DOHH2 (cell line): Measurements from ENCODE around the gene SERPINC1.

ENCODE experiments used
- H3F3A ChIP-seq: fragments of 200-600 bp; sonication (generic), shearing (Covaris generic); 2 replicates; pipeline ENCODE4 v1.6.0; 2016; ENCODE audit warnings: antibody characterized with exemption, mild to moderate bottlenecking; ENCODE audit not compliant: control insufficient read depth, insufficient read depth
- H3K27ac ChIP-seq: fragments of 200-600 bp; sonication (generic); 2 replicates; pipeline ENCODE4 v1.5.1; 2014; ENCODE audit warnings: low read depth, mild to moderate bottlenecking, low read length, moderate library complexity
- H3K27me3 ChIP-seq: fragments of 200-600 bp; sonication (generic); 2 replicates; pipeline ENCODE4 v1.6.1; 2014; ENCODE audit warnings: mild to moderate bottlenecking, low read length, mixed read lengths; ENCODE audit not compliant: control insufficient read depth
- H3K36me3 ChIP-seq: fragments of 200-600 bp; sonication (generic); 2 replicates; pipeline ENCODE4 v1.6.1; 2014; ENCODE audit warnings: mild to moderate bottlenecking, low read length, moderate library complexity, mixed read lengths; ENCODE audit not compliant: control insufficient read depth
- H3K4me1 ChIP-seq: fragments of 200-600 bp; sonication (generic); 2 replicates; pipeline ENCODE4 v1.6.1; 2014; ENCODE audit warnings: mild to moderate bottlenecking, low read length, mixed read lengths; ENCODE audit not compliant: control insufficient read depth
- H3K4me2 ChIP-seq: fragments of 200-600 bp; sonication (generic); 2 replicates; pipeline ENCODE4 v1.6.0; 2014; ENCODE audit warnings: mild to moderate bottlenecking, low read length, moderate library complexity
- H3K4me3 ChIP-seq: fragments of 200-600 bp; sonication (generic); 2 replicates; pipeline ENCODE4 v1.5.1; 2014; ENCODE audit warnings: mild to moderate bottlenecking, low read length, mixed read lengths
- H3K79me2 ChIP-seq: fragments of 200-600 bp; sonication (generic); 2 replicates; pipeline ENCODE4 v1.6.1; 2014; ENCODE audit warnings: mild to moderate bottlenecking, low read length, mixed read lengths; ENCODE audit not compliant: control insufficient read depth
- H3K9me2 ChIP-seq: fragments of 200-600 bp; sonication (generic); replicated peaks from 2 replicates; pipeline ENCODE4 v1.6.1; 2014; ENCODE audit warnings: mild to moderate bottlenecking, low read length, mixed read lengths; ENCODE audit not compliant: control insufficient read depth
- H3K9me3 ChIP-seq: fragments of 200-600 bp; sonication (generic); 2 replicates; pipeline ENCODE4 v1.6.1; 2014; ENCODE audit warnings: antibody characterized with exemption, low read length, mixed read lengths; ENCODE audit not compliant: control insufficient read depth, insufficient read depth
- H4K20me1 ChIP-seq: fragments of 200-600 bp; sonication (generic); 2 replicates; pipeline ENCODE4 v1.6.0; 2014; ENCODE audit warnings: low read depth, mild to moderate bottlenecking, antibody characterized with exemption, low read length, moderate library complexity; ENCODE audit not compliant: control insufficient read depth, insufficient read depth
- CTCF ChIP-seq: fragments of 200-600 bp; sonication (generic); IDR thresholded peaks from one replicate; pipeline ENCODE4 v1.5.1; 2014; ENCODE audit warnings: antibody characterized with exemption, mild to moderate bottlenecking, low read depth, low read length; ENCODE audit not compliant: poor library complexity, severe bottlenecking
- EZH2phosphoT487 ChIP-seq: fragments of 200-600 bp; sonication (generic); IDR thresholded peaks from 2 replicates; pipeline ENCODE4 v1.6.1; 2017; ENCODE audit warnings: borderline replicate concordance, mild to moderate bottlenecking, antibody characterized with exemption, low read length, moderate library complexity, mixed read lengths

Gene SERPINC1

GRCh38 chr1:173869021-173869359 is 48.1 kb downstream of the SERPINC1 start:
- no peak for TF ChIP-seq EZH2phosphoT487
- no peak for TF ChIP-seq CTCF
- H3K36me3 ChIP-seq = peaks cover 61% of the 10 kb centered on the region

GRCh38 chr1:173868266-173869020 is 48.7 kb downstream of the SERPINC1 start, which contains the start of gene ZBTB37:
Gene ZBTB37, plus strand, starts transcription at chr1:173868380. Its CDS starts 1,846 bp downstream, at chr1:173870226.
- TF ChIP-seq CTCF = no peak
- TF ChIP-seq EZH2phosphoT487 = no peak
- Histone ChIP-seq H3K9me3 (no peaks in the 10 kb centered on the region), H3K9me2 (no peaks in the 10 kb centered on the region), H3K4me1 (peaks cover 62% of the 10 kb centered on the region), H3K36me3 (peaks cover 64% of the 10 kb centered on the region), H3K4me2 (peak within 1 kb of the TSS; percentile 93), H3K4me3 (peak within 1 kb of the TSS; percentile 96), H3K79me2 (peaks cover 59% of the 10 kb centered on the region), H4K20me1 (peaks cover 29% of the 10 kb centered on the region; the same call in 1 of the 2 replicates), H3K27ac (peak within 1 kb of the TSS; percentile 94), H3F3A (peaks cover 49% of the 10 kb centered on the region), H3K27me3 (no peaks in the 10 kb centered on the region)

More at GRCh38 chr1:173869021-173869359, 48.1 kb downstream of the SERPINC1 start:
- Histone ChIP-seq H3K27me3 (no peaks in the 10 kb centered on the region), H3K4me3 (peak overlapping the region; percentile 96), H3K79me2 (peaks cover 59% of the 10 kb centered on the region), H4K20me1 (peaks cover 24% of the 10 kb centered on the region; the same call in 1 of the 2 replicates), H3K27ac (peak overlapping the region; percentile 94), H3K9me2 (no peaks in the 10 kb centered on the region), H3F3A (peaks cover 43% of the 10 kb centered on the region), H3K4me2 (peak overlapping the region; percentile 93), H3K4me1 (peaks cover 57% of the 10 kb centered on the region), H3K9me3 (no peaks in the 10 kb centered on the region)

- Histone ChIP-seq H3K36me3 (peaks cover 68% of the 10 kb centered on the region), H3K27ac (peak within 1 kb of the TSS; percentile 94), H3K9me2 (no peaks in the 10 kb centered on the region), H3K9me3 (no peaks in the 10 kb centered on the region), H3K4me2 (peak within 1 kb of the TSS; percentile 93), H3K4me3 (peak within 1 kb of the TSS; percentile 96), H3K27me3 (no peaks in the 10 kb centered on the region), H3K4me1 (peaks cover 69% of the 10 kb centered on the region), H3F3A (peaks cover 55% of the 10 kb centered on the region), H4K20me1 (peaks cover 31% of the 10 kb centered on the region; the same call in 1 of the 2 replicates), H3K79me2 (peaks cover 59% of the 10 kb centered on the region)
- TF ChIP-seq EZH2phosphoT487 = no peak
- no peak for TF ChIP-seq CTCF
Measured at GRCh38 chr1:173867753-173868265, 49.3 kb downstream of the SERPINC1 start, which contains the start of gene GAS5. Gene GAS5, minus strand, starts transcription at chr1:173867989.
